Stimulated activated CD8-positive, alpha-beta memory T cell treated with anti-CD3 and anti-CD28 coated beads, Interleukin-4, amount 100 ng/mL, for 24 hours (primary cell): Measurements from ENCODE around the gene FSTL3.
"Not testable (repeated sequence)": the region's sequence is repeated elsewhere in the genome, so short reads cannot be mapped to it uniquely, and the experiment has no call there.

Source experiments
- DNase-seq: peaks from one replicate; pipeline ENCODE4 v3.0.0-alpha.2; 2020; ENCODE audit warnings: low read depth

FSTL3 gene

GRCh38 chr19:711254-711653 lies 35.1 kb downstream of the FSTL3 start:
- DNase-seq = no peak

- no peak for DNase-seq
These were observed 39.2 kb downstream of the FSTL3 start for GRCh38 chr19:715347-715746.

DNA sequence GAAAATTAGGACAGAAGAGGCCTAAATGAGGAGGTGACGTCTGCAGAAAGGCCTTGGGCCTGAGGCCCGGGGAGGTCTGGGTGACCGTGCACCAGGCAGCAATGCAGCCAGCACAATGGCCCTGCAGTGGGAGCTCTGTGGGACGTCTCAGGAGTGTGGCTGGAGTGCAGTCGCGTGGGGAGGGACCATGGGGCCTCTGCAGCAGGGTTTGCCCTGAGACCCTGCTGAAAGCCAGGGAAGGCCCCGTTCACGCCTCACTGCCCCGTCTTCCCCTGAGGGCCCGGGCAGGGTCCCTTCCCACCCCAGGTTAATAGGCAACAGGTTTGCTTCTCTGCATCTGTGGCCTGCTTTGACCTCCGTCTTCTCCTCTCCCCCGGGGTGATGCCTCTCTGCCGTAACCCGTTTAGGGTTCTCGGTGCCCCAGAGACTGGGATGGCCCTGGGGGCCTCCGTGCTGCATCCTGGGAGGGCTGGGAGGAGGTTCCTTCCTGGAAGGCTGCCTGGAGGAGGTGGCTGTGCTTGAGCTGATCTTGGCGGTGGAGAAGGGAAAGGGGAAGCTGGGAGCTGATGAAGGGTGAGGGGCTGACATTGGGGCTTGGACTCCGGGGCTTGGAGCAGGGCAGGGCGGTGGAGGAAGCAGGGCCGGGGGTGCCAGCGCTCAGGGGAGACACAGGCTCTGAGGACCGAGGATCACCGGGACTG lies 42.2 kb downstream of the FSTL3 start:
- DNase-seq = no peak

- no peak for DNase-seq
These were observed 42.9 kb downstream of the FSTL3 start for GRCh38 chr19:718991-719512.

DNA sequence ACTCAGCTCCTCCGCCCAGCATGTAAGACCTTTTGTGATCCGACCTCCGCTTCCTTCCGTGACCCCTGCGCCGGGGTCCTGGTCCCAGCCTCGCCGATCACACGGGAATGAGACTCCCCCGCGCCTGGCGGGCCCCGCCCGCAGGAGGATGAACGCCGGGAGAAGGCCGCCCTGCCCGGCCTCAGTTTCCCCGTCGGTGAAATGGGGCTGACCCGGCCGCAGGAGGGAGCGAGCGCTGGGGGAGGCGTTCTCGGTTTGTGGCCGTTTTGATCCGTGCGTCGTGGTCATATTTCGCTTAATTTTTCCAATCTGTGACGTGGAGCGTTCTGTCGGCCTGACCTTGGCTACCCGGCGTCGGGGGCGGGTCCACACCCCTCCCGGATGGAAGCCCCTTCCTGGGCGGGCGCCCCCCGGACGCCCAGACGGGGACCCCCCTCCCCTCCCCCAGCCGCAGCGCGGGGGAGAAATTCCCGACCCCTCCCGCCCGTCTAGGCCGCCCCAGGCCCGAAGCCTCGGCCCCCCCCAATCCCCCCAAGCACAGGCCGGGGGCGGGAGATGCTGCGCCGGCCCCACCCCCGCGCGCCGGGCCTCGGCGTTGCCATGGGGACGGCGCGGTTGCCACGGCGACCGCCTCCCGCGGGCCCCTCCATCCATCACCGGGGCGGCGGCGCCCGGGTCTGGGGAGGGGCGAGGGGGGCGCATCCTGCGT lies 43.6 kb downstream of the FSTL3 start:
- DNase-seq = no peak

DNA sequence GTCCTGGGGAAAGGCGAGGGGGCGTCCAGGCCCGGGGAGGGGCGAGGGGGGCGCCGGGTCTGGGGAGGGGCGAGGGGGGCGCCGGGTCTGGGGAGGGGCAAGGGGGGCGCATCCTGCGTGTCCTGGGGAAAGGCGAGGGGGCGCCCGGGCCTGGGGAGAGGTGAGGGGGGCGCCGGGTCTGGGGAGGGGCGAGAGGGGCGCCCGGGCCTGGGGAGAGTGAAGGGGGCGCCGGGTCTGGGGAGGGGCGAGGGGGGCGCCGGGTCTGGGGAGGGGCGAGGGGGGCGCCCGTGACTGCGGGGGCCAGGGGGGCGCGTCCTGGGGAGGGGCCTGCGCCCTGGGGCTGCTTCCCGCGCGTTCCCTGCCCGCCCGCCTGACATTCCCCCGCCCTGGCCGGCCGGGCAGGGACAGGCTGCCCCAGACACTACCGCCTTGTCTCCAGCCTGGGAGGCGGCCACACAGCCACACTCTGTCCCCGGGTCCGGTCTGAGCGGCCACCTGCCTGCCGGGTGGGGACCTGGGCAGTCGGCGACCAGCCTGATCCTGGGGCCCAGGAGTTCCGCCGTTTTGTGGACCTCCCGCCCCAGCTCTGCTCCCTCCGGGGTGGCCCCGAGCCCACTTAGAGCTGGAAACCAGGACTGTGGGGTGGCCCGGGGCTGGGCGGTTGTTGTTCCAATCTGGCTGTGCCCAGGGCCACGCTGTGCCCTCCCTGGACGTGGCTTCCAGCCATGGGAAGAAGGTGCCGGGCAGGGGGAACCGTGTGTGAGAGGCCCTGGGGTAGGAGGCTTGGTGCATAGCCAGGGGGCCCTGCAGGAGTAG lies 44.4 kb downstream of the FSTL3 start:
- no peak for DNase-seq

GRCh38 chr19:722553-723101 lies 46.4 kb downstream of the FSTL3 start:
- no peak for DNase-seq

- no peak for DNase-seq
These were observed 47.1 kb downstream of the FSTL3 start for GRCh38 chr19:723247-723646.

DNA sequence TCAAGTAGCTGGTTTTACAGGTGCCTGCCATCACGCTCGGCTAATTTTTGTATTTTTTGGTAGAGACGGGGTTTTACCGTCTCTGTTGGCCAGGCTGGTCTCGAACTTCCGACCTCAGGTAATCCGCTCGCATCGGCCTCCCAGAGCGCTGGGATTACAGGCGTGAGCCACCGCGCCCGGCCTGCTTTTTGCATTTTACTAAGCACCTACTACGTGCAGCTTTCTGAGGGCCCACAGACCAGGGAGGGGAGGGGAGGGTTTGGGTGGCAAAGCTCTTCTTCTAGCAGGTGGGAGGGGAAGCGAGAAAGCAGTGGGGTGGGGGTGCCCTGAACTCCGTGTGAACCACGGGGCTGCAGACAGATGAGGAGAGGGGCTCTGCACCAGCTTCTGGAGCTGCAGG lies 47.5 kb downstream of the FSTL3 start:
- no peak for DNase-seq

DNA sequence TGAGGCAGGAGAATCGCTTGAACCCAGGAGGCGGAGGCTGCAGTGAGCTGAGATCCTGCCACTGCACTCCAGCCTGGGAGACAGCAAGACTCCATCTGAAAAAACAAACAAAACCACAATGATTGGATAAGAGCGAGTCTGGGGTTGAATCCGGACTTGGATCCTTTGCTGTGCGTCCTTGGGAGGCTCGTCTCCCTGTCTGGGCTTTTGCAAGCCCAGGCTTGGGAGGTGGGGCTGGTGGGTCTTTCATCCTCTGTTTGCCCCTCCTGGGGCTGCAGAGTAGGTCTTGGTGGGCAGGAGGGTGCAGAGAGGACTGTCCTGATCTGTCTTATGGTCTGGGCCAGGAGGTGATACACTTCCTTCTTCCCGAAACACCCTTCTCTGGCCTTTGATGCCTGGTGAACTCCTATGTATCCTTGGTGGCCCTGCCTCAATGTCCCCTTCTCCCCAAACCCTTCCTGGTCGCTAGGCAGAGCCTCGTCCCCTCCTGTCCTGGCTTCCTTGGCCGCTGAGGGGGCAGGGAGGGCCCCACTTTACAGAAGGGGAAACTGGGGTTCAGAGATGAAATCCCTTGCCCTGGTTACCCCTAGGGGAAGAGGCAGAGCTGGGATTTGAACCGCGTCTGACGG lies 49.4 kb downstream of the FSTL3 start:
- no peak for DNase-seq

GRCh38 chr19:726993-727956 lies 51.1 kb downstream of the FSTL3 start:
- DNase-seq = no peak

DNA sequence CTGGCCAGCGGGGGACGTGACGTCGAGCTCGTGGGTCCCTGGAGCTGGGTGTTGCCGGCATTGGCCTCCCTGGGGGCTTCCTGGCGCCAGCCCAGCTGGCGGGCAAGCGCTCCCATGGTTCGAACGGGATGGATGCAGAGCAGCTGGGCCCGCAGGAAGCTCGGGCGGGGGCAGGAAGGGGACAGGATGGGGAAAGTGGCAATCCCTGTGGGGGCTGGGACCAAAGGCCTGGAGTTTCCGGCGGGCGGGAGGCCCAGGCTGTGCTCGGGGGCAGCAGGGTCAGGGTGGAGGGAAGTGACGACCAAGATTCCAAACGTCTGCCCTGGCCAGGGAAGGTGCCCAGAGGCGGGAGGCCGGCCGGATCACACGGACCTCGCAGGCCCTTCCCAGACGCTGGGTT lies 51.8 kb downstream of the FSTL3 start:
- no peak for DNase-seq

- DNase-seq = not testable (repeated sequence)
These were observed 53.4 kb downstream of the FSTL3 start for GRCh38 chr19:729564-729963.

DNA sequence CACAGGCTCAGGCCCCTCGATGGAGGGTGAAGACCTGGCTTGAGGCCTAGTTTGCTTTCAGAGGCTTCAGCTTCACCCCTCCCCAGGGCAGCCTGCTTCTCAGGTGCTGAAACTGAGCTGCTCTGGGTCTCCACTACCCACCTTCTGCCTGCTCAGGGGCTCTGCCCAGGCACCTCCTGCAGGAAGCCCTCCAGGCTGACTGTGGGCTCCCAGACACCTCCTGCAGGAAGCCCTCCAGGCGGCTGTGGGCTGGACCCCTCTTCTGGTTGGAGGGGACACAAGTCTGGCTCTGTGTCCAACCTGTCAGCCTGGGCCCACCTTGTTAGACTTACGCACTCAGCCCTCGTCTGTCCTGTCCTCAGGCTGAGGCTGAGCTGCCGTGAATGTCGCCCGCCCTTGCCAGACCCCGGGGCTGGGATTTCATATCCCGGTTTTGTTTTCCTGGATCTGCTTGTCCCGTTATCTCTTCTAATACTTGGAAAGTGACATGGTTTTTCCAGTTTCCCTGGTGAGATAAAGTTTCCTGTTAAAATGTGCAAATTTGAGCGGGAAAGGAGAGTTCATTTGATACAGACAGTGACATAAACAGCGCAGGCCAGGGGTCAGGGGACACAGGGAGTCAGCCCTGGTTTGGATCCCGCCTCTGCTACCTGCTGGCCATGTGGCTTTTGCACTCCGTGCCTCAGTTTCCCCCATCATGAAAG lies 53.9 kb downstream of the FSTL3 start:
- no peak for DNase-seq

- no peak for DNase-seq
These were observed 54.8 kb downstream of the FSTL3 start for GRCh38 chr19:731000-731399.

DNA sequence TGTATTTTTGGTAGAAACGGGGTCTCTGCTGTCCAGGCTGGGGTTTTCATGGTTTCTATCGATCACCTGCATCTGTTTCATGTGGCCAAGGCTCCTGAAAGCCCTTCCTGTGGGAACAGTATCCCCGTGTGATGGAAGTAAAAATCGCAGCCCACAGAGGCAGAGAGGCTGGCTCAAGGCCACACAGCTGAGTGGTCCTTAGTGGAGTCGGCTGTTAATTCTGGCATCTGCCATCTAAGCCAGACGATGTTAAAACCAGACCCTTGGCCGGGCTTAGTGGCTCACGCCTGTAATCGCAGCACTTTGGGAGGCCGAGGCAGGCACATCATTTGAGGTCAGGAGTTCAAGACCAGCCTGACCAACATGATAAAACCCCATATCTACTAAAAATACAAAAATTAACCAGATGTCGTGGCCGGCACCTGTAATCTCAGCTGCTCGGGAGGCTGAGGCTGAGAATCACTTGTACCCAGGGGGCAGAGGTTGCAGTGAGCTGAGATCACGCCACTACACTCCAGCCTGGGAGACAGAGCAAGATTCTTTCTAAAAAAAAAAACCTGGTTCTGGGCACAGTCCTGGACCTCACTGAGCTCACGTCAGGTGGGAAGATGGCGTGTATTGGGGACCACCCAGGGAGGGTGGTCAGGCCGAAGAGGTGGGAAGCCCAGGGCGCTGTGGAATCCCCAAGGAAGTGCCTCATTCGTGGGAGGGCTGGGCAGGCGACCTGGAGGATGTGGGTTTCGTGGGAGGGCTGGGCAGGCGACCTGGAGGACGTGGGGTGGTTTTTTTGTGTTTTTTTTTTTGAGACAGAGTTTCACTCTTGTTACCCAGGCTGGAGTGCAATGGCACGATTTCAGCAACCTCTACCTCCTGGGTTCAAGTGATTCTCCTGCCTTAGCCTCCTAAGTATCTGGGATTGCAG lies 56.2 kb downstream of the FSTL3 start:
- DNase-seq = no peak
